GM18909 (cell line): Measurements from ENCODE around the gene RBPJ.

Experiments
- ATAC-seq: cut with Tn5 transposase; IDR thresholded peaks from one replicate; pipeline ENCODE4 v1.9.1; 2021; ENCODE audit warnings: mild to moderate bottlenecking; ENCODE audit not compliant: unreplicated experiment, poor library complexity

The RBPJ gene

DNA sequence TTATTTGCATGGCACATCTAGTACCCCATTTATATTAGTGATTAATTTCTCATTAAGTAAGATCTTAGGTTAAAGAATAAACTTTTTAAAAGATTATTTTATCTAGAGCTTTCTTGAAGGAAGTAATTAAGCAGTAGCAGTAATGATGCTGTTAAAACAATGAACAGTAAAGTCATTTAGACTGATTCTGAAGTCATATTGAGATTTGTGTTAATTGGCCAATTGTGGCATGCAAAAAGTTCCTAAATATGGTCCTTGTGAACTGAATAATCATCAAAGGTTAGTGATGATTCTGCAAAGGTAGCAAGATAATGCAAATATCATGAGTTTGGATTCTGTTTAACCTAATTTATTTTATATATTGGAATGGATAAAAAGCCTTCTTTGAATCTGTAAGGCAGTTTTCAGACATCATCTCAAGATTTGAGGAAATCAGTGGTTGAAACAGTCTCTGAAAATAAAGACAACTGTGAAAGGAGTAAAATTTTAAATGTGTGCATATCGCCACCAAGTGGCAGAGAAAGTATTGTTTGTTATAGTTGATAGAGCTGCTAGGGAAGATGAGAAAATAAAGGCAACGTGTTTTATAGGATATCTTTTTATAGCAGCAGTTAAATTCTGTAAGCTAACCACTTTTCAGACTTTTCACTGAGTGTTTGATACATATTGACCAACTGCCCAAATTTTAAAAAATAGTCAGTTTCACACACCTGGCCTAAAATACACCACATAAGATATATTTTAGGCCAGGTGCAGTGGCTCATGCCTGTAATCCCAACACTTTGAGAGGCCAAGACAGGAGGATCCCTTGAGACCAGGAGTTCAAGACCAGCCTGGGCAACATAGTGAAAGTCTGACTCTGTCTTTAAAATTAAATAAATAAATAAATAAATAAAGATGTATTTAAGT is 89.8 kb downstream of the RBPJ start:
- peak; percentile 71 for ATAC-seq

- ATAC-seq, result no peak
These were observed 91.9 kb downstream of the RBPJ start for GRCh38 chr4:26412381-26413372.

DNA sequence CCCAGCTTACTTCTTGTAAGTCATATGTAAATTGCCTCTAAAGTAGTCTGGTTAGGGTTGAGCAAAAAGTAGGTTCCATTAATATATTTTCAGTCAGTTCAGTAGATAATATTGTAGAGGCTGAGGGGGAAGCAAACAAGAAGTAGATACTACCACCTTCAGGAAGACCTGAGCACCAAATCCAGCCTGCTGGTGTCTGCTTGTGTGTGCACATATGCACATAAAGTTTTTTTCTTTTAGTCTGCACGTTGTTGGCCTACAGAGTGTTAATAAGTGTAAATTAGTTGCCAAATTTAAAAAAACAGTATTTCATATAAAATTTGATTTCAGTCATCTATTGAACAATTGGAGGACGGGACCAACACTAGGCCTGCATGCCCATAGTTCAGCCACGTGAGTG is 92.8 kb downstream of the RBPJ start:
- no peak for ATAC-seq

- no peak for ATAC-seq
These were observed 97.3 kb downstream of the RBPJ start for GRCh38 chr4:26418107-26418506.

DNA sequence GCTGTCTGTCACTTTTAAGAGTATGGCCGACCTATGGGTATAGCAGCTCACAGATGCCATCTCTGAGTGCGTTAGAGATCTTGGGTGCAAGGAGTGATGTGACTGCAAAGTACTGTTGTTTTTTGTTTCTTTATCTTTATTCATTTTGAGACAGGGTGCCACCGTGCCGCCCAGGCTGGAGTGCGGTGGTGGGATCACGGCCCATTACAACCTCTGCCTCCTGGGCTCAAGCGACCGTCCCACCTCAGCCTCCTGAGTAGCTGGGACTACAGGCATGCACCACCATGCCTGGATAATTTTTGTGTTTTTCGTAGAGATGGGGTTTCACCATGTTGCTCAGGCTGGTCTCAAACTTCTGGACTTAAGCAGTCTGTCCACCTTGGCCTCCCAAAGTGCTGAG is 98.0 kb downstream of the RBPJ start:
- ATAC-seq, result no peak

- no peak for ATAC-seq
These were observed 99.6 kb downstream of the RBPJ start for GRCh38 chr4:26420438-26420837.

- ATAC-seq, result no peak
These were observed 100.1 kb downstream of the RBPJ start for GRCh38 chr4:26420913-26421312.

- no peak for ATAC-seq
These were observed 103.3 kb downstream of the RBPJ start for GRCh38 chr4:26424153-26424552.

DNA sequence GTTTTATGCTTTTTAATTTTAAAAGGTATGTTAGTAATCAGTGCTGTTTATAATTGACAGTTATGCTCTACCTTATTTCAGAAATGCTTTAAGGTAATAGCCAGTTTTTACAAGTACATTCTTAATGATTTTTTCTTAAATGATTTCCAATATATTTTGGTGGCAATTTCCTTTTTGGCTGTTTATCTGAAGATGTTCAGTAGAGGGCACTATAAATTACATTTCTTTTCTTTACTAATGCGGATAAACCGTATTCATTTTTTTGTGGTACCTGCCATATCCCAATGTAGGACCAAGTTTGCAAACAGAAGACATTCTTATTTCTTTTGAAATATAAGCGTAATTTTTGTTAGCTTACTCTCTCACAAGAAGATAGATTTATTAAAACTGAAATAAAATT is 104.0 kb downstream of the RBPJ start:
- ATAC-seq, result no peak

DNA sequence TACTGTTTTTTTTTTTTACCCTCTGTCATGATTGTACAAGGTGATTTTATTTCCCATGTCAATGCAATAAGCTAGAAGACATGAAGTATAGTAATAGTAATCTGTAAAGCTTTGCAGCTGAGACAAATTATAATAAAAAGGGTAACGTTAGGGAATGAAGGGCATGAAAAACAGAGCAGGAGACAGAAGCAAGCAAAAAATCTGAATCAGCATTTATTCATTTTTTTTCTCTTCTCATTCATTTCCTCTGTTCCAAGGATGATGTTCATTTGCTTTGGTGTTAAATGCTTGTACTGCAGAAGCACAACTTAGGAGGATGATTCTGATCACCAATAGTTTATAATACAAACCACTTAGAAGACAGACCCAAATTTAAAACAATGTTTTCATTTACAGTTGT is 105.1 kb downstream of the RBPJ start:
- ATAC-seq, result no peak

DNA sequence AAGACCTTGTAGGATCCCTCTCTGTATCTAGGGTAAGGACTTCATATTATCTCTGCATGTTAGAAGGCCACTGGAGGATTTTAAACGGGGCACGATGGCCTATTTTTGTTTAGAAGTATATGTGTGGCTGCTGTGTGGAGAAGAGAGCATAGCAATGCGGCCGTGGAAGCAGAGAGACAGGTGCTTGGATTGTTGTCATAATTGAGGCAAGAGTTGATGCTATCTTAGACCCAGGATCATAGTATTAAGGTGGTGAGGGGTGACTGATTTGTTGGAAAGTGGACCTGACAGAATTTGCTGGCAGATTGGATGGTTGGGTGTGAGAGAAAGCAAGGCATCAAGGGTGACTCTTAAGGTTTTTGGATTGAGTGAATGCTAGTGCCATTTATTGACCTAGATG is 106.1 kb downstream of the RBPJ start:
- ATAC-seq, result no peak

DNA sequence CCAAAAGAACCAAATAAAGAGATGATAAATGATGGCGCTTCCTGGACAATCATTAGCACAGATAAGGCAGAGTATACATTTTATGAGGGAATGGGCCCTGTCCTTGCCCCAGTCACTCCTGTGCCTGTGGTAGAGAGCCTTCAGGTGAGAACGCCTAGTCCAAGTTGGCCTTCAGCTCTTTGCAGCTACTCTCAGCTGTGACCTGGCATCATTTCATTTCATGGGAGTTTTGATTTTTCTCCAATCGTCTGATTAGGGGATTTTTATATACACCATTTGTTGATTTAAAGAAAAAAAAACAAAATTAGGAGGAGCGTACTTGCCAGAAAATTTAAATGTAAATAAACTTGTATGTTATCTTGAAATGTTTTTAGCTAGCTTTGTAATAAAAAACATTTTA is 109.1 kb downstream of the RBPJ start:
- no peak for ATAC-seq

DNA sequence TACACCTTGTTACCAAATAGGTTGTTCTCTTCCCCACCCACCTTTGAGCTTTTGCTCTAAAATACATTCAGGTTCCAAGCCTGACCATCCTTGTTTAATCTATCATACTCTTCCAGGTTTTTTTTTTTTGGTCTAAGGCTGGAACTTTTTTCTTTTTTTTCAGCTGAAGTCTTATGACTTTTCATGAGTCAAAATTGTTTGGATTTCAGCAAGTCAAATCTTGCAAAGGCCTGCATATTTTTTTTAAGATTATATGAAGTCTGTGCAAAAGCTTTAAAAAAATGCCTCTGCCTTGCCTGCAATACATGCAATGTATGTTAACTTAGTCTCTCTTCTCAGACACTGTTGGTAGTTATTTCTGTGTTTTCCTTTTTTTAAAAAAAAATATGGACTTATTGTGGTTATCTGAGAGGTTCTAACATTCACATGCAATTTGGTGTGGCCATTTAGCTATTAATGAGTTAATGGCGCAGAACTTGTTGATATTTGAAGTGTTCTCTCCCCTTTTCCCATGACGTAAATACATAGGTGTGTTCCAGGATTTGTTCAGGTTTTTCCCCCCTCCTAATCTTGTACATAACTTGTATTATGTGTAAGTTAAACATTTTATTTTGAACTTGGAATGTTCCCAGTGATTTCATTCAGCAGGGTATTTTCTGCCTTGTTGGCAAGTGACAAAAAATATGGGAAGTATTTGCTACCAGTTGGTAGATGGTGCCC is 110.8 kb downstream of the RBPJ start:
- ATAC-seq, result no peak

GRCh38 chr4:26432419-26432818 is 111.6 kb downstream of the RBPJ start:
- no peak for ATAC-seq

- ATAC-seq, result no peak
These were observed 112.7 kb downstream of the RBPJ start for GRCh38 chr4:26433556-26433955.

DNA sequence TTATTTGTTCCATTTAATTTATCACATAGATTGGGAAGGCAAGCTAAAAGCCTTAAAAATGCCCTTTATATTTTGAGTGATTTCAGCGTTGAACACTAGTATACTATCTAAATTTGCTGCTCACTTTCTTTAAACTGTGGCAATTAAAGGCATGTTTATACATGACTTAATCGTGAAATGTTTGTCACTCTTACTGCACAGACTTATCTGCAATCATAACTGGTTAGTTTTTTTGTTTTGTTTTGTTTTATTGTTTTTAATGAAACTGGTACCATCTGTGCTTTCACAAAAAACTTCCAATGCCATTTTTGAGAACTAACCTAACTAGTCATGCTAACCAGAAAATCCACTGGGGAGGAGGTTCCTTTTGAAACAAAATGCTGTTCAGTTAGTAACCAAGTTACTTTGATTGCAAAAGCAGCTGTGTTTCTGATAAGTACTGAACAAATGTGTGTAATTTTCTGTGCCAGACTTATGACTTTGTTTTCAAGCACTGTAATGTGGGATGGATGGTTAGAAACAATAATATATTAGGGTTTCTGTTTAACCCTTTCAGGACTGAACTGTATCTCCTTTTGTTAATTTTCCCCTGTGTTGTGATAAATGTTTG is 113.3 kb downstream of the RBPJ start:
- ATAC-seq, result no peak

DNA sequence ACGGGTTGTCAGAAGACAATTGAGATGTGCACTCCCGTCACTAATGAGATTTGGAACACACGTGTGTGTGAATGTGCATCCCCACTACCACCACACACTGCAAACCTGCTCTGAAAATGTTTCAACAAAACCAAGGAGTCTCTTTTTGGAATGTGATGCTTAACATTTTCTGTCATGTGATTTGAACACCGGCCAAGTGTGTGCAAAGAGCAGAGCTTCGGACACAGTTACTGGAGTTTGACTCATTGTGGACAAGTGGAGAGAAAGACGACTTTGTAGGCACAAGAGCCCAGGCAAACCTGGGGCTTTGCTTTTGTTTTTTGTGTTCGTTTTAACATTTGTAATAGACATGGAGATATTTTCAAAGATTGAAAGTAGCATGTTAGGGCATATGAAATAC is 120.3 kb downstream of the RBPJ start:
- no peak for ATAC-seq

- ATAC-seq, result no peak
These were observed 121.0 kb downstream of the RBPJ start for GRCh38 chr4:26441771-26442170.

- no peak for ATAC-seq
These were observed 126.6 kb downstream of the RBPJ start for GRCh38 chr4:26447378-26447777.

DNA sequence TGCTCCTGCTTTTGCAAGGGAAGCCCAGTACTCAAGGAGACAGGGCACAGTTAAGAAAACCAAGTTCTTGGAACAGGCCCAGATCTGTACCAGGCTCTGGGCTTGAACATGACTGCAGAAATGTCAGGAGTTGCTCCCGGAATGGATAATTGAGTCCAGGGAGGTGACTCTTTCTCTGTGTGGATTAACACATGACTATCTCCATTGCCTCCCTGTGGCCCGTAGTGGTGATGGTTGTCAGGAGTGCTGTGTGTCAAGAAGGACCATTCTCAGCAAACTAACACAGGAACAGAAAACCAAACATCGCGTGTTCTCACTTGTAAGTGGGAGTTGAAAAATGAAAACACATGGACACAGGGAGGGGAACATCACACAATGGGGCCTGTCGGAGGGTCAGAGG is 129.6 kb downstream of the RBPJ start:
- ATAC-seq, result no peak
